ENCODE measurements around the gene UBE2L5. TPM values are rescaled to one million over a fixed set of nuclear protein-coding genes. Genes with fewer than 3 reads are reported as not detected.

The UBE2L5 gene
- total RNA-seq, 2 donors from 2014 or later: not detected

DNA sequence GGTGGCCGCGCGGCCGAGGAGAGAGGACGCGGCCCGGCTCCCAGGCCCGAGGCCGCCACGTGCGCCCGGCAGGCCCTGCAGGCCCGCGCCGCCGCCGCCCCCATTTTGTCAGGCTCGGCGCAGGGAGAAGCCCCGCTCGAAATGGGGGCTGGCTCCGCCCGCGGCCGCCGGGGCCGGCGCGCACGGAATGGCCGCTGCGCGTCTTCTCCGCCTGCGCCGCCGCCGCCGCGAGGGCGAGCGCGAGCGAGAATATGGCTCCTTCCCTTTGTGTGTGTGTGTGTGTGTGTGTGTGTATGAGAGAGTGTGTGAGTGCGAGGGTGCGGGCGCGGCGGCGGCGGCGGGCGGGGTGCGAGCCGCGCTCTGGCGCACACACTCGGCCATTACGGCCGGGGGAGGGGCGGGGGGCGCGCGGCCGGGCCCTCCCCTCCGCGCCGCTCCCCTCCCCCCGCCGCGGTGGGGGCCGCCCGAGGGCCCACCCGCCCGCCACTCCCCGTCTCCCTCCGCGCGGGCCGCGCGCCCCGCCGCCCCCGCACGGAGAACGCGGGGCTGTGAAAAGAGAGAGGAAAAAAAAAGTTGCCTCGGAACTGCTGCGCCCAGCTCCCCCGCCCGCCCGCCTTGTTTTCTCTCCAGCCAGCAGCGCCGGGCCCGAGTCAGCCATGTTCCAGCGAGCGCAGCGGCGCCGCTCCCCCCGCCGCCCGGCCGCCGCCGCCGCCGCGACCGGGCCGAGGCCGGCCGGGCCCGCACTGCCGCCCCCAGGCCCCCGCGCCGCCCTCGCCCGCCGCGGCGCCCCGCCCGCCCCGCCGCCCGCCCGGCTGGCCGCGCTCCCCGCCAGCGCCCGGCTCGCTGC, 42.4 kb downstream of the UBE2L5 start:
- Mint-ChIP-seq H3K4me3 (peak overlapping the region; percentile 95), H3K27me3 (no peaks in the 10 kb centered on the region)

GRCh38 chr13:30465343-30465592, 43.0 kb downstream of the UBE2L5 start:
- no peaks in the 10 kb centered on the region for H3K9me3 Mint-ChIP-seq
- peak overlapping the region; percentile 98 for H3K27ac Mint-ChIP-seq
- no peaks in the 10 kb centered on the region for H3K27me3 Mint-ChIP-seq
- peaks cover 43% of the 10 kb centered on the region for H3K36me3 Mint-ChIP-seq (ENCODE audit: low read depth)
- H3K4me3 Mint-ChIP-seq: peak overlapping the region; percentile 75
- peaks cover 16% of the 10 kb centered on the region for H3K4me1 Mint-ChIP-seq
- no peak for ATAC-seq (replicated peaks)

More for the DNA sequence above, 42.4 kb downstream of the UBE2L5 start:
- peak; percentile 24 for ATAC-seq (replicated peaks)
- Mint-ChIP-seq H3K4me1 (peaks cover 16% of the 10 kb centered on the region), H3K36me3 (ENCODE audit: low read depth) (peaks cover 47% of the 10 kb centered on the region), H3K9me3 (no peaks in the 10 kb centered on the region), H3K27ac (peak overlapping the region; percentile 96)

DNA sequence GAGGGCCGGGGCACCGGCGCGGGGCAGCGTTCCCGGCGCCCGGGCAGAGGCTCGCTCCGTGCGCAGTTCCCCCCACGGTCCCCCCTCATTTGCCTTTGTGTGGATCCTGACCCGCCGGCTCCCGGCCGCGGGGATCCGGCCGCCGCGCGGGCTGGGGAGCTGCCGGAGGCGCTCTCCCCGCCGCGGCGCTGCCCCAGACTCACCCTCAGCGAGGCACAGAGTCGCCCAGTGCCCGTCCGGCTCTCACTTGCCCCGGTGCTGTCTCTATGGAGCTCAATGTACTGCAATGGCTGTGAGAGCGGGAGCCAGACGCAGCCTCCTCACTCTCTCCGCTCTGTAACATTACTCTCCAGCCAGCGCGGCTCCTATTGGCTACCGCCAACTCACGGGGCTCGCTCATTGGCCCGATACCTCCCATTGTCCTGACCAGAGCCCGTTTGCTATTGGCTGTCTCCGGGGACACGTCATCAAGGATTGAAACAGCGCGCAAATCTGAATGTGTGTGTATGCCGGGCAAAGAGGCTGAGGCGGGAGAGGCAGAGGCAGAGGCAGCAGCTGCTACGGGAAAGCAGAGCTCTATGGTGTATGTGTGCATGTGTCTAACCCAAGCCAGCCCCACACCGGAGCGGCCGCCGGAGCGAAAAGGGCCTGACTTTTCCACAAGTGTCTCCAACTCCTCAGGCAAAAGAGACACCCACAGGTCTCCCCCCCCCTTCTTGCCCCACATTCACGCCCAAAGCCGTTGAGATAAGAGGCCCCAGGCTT, 43.5 kb downstream of the UBE2L5 start, which contains the start of gene HMGB1:
HMGB1 (minus strand) TSS at position 344 of the 765 bp plus-strand sequence. CDS start 2,256 bp downstream, outside the sequence.
- Mint-ChIP-seq H3K27ac (peak within 1 kb of the TSS; percentile 98), H3K27me3 (no peaks in the 10 kb centered on the region)
- ATAC-seq (replicated peaks): peak; percentile 95

DNA sequence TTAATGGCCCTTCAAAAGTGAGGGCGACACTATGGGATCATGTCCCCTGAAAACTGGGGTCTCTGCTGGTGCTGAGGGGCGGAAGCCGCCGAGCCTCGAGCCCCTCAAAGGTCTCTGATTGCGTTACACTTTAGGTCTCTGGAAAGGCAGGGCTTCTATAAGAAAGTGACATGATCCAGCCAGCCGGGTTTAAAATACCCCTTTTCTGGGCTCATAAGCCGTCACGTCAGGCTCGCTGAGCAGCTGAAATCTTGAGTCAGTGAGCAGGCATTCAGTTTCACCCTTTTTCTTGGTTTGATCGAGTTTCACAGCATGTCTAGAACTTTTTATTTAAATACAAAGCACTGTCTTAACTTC, 44.0 kb downstream of the UBE2L5 start:
- Mint-ChIP-seq H3K27me3 (no peaks in the 10 kb centered on the region), H3K27ac (peak overlapping the region; percentile 98), H3K4me1 (peaks cover 14% of the 10 kb centered on the region), H3K36me3 (ENCODE audit: low read depth) (peaks cover 38% of the 10 kb centered on the region), H3K9me3 (no peaks in the 10 kb centered on the region), H3K4me3 (peak overlapping the region; percentile 75)
- no peak for ATAC-seq (replicated peaks)

More for the DNA sequence above, 43.5 kb downstream of the UBE2L5 start, which contains the start of gene HMGB1:
- Mint-ChIP-seq H3K4me3 (peak within 1 kb of the TSS; percentile 95), H3K36me3 (ENCODE audit: low read depth) (peaks cover 43% of the 10 kb centered on the region), H3K9me3 (no peaks in the 10 kb centered on the region), H3K4me1 (peaks cover 16% of the 10 kb centered on the region)

DNA sequence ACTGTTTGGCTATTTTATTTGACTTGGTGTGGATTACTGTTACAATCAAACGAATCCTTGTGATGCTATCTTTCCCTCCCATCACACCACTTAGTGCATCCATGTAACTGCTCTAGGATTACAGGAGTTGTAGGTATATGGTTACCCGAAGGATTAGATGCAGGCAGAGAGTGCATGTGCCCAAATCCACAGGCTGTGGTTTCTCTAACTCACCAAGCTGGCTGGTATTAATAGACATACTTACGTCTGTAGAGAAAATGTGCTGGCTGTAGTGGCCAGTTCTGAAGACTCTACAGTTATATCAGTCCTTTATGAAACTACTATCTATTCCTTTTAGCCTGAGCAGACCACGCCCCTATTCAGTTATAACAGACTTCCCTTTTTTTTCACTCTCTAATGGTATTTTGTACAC, 44.6 kb downstream of the UBE2L5 start:
- ATAC-seq (replicated peaks): no peak
- Mint-ChIP-seq H3K4me1 (peaks cover 11% of the 10 kb centered on the region), H3K4me3 (peak overlapping the region; percentile 75), H3K9me3 (no peaks in the 10 kb centered on the region), H3K27ac (no peak overlapping the region), H3K27me3 (no peaks in the 10 kb centered on the region), H3K36me3 (ENCODE audit: low read depth) (peaks cover 33% of the 10 kb centered on the region)

DNA sequence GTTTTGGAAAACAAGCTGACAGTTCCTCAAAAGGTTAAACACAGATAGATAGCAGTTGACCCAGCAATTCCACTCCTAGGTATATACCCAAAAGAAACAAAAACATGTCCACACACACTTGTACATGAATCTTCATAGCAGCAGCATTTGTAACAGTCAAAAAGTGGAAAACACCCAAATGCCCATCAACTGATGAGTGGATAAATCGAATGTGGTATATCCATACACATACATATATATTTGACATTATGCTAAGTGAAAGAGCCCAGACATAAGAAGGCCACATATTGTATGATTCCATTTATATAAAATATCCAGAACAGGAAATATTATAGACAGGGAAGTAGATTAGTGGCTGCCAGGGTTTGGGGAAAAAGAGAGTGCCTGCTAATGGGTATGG, 51.4 kb downstream of the UBE2L5 start:
- Mint-ChIP-seq H3K27ac (no peak overlapping the region), H3K4me3 (no peak overlapping the region), H3K27me3 (no peaks in the 10 kb centered on the region), H3K9me3 (no peaks in the 10 kb centered on the region), H3K36me3 (ENCODE audit: low read depth) (no peaks in the 10 kb centered on the region), H3K4me1 (no peaks in the 10 kb centered on the region)
- no peak for ATAC-seq (replicated peaks)

GRCh38 chr13:30477346-30478195, 55.3 kb downstream of the UBE2L5 start:
- H3K9me3 Mint-ChIP-seq: no peaks in the 10 kb centered on the region
- H3K4me1 Mint-ChIP-seq: no peaks in the 10 kb centered on the region
- no peak for ATAC-seq (replicated peaks)
- H3K27ac Mint-ChIP-seq: no peak overlapping the region
- no peak overlapping the region for H3K4me3 Mint-ChIP-seq
- no peaks in the 10 kb centered on the region for H3K36me3 Mint-ChIP-seq (ENCODE audit: low read depth)
- H3K27me3 Mint-ChIP-seq: no peaks in the 10 kb centered on the region

Other genes with a start within 250 kb of the UBE2L5 start
- gene KATNAL1, start 114.9 kb upstream of the UBE2L5 start, total RNA-seq: 10 to 100 TPM; 25.0 to 25.8 TPM
- 100 to 1,000 TPM; 232 to 499 TPM for gene HMGB1, start 43.4 kb downstream of the UBE2L5 start, total RNA-seq
- 10 to 100 TPM; 17.3 to 18.6 TPM for gene USPL1, start 195.4 kb downstream of the UBE2L5 start, total RNA-seq

All from activated T-helper 17 cell treated with anti-CD3 and anti-CD28 coated beads, Interleukin-2, amount 50 U/mL, for 72 hours (primary cell).